ENCODE data around the gene MRPL39.

Gene MRPL39

GRCh38 chr21:25615880-25616279, 8.6 kb upstream of the MRPL39 start:
- FAIRE-seq (no peak), DNase-seq (ENCODE audit: insufficient read length, low spot score) (no peak)

GRCh38 chr21:25614441-25614840, 7.2 kb upstream of the MRPL39 start:
- no peak for FAIRE-seq
- no peak for DNase-seq (ENCODE audit: insufficient read length, low spot score)

GRCh38 chr21:25608044-25608737, 910 bp upstream of the MRPL39 start:
- DNase-seq (ENCODE audit: insufficient read length, low spot score): peak; percentile 69
- peak; percentile 95 for FAIRE-seq

- FAIRE-seq (no peak), DNase-seq (ENCODE audit: insufficient read length, low spot score) (no peak)
Observed at GRCh38 chr21:25589887-25590286, 17.4 kb downstream of the MRPL39 start.

- no peak for DNase-seq (ENCODE audit: insufficient read length, low spot score)
- FAIRE-seq: no peak
Observed at GRCh38 chr21:25586791-25587190, 20.5 kb downstream of the MRPL39 start.

- no peak for DNase-seq (ENCODE audit: insufficient read length, low spot score)
- no peak for FAIRE-seq
Observed at GRCh38 chr21:25586326-25586725, 21.0 kb downstream of the MRPL39 start.

- no peak for DNase-seq (ENCODE audit: insufficient read length, low spot score)
- no peak for FAIRE-seq
Observed at GRCh38 chr21:25584833-25585676, 22.2 kb downstream of the MRPL39 start.

- DNase-seq (ENCODE audit: insufficient read length, low spot score) (no peak), FAIRE-seq (no peak)
Observed at GRCh38 chr21:25583370-25584130, 23.7 kb downstream of the MRPL39 start.

- no peak for DNase-seq (ENCODE audit: insufficient read length, low spot score)
- FAIRE-seq: no peak
Observed at GRCh38 chr21:25582888-25583287, 24.4 kb downstream of the MRPL39 start.

GRCh38 chr21:25582164-25582790, 25.0 kb downstream of the MRPL39 start:
- FAIRE-seq (no peak), DNase-seq (ENCODE audit: insufficient read length, low spot score) (no peak)

- FAIRE-seq (no peak), DNase-seq (ENCODE audit: insufficient read length, low spot score) (no peak)
Observed at GRCh38 chr21:25581582-25581981, 25.7 kb downstream of the MRPL39 start.

GRCh38 chr21:25580912-25581260, 26.4 kb downstream of the MRPL39 start:
- FAIRE-seq (no peak), DNase-seq (ENCODE audit: insufficient read length, low spot score) (no peak)

GRCh38 chr21:25579226-25580013, 27.9 kb downstream of the MRPL39 start:
- DNase-seq (ENCODE audit: insufficient read length, low spot score) (no peak), FAIRE-seq (no peak)

- DNase-seq (ENCODE audit: insufficient read length, low spot score): no peak
- peak; percentile 9 for FAIRE-seq
Observed at GRCh38 chr21:25578056-25578961, 29.0 kb downstream of the MRPL39 start.

- FAIRE-seq (no peak), DNase-seq (ENCODE audit: insufficient read length, low spot score) (no peak)
Observed at GRCh38 chr21:25577424-25578055, 29.7 kb downstream of the MRPL39 start.

- peak; percentile 83 for FAIRE-seq
- DNase-seq (ENCODE audit: insufficient read length, low spot score): peak; percentile 64
Observed at GRCh38 chr21:25573409-25574206, 33.7 kb downstream of the MRPL39 start.

- no peak for FAIRE-seq
- no peak for DNase-seq (ENCODE audit: insufficient read length, low spot score)
Observed at GRCh38 chr21:25572861-25573310, 34.4 kb downstream of the MRPL39 start.

GRCh38 chr21:25571726-25572121, 35.6 kb downstream of the MRPL39 start:
- DNase-seq (ENCODE audit: insufficient read length, low spot score) (no peak), FAIRE-seq (no peak)
